Hepatocyte (in vitro differentiated cells): ENCODE results near the gene SNAPC1. TPM values are rescaled to one million over a fixed set of nuclear protein-coding genes. Genes with fewer than 3 reads are reported as not detected.
A peak's percentile ranks its signal among the peaks of the same experiment; 100 is the strongest.
"Not testable (repeated sequence)": the region's sequence is repeated elsewhere in the genome, so short reads cannot be mapped to it uniquely, and the experiment has no call there.

Experiments
- DNase-seq: peaks from one replicate; pipeline ENCODE4 v3.0.0-alpha.2; 2016; ENCODE audit warnings: low spot score
- H2AFZ ChIP-seq: fragments of 200-600 bp; sonication (generic); 2 replicates; pipeline ENCODE4 v1.6.0; 2016; ENCODE audit warnings: antibody characterized with exemption, mild to moderate bottlenecking
- H3K27ac ChIP-seq: fragments of 200-600 bp; sonication (generic); 2 replicates; pipeline ENCODE4 v1.5.1; 2016; ENCODE audit warnings: mild to moderate bottlenecking
- H3K27me3 ChIP-seq: fragments of 200-600 bp; sonication (generic); 2 replicates; pipeline ENCODE4 v1.6.1; 2016
- H3K36me3 ChIP-seq: fragments of 200-600 bp; sonication (generic); replicated peaks from 2 replicates; pipeline ENCODE4 v1.5.1; 2016; ENCODE audit warnings: low read depth; ENCODE audit not compliant: insufficient read depth
- H3K4me1 ChIP-seq: fragments of 200-600 bp; sonication (generic); 2 replicates; pipeline ENCODE4 v1.5.1; 2016; ENCODE audit warnings: mild to moderate bottlenecking, moderate library complexity; ENCODE audit not compliant: insufficient read depth
- H3K4me2 ChIP-seq: fragments of 200-600 bp; sonication (generic); 2 replicates; pipeline ENCODE4 v1.6.0; 2016
- H3K4me3 ChIP-seq: fragments of 200-600 bp; sonication (generic); 2 replicates; pipeline ENCODE4 v1.5.1; 2016; ENCODE audit warnings: mild to moderate bottlenecking
- H3K79me2 ChIP-seq: fragments of 200-600 bp; sonication (generic); 2 replicates; pipeline ENCODE4 v1.6.0; 2017; ENCODE audit warnings: mild to moderate bottlenecking
- H3K9me2 ChIP-seq: fragments of 200-600 bp; sonication (generic); replicated peaks from 2 replicates; pipeline ENCODE4 v1.6.0; 2017; ENCODE audit warnings: mild to moderate bottlenecking; ENCODE audit not compliant: insufficient read depth
- H3K9me3 ChIP-seq: fragments of 200-600 bp; sonication (generic); 2 replicates; pipeline ENCODE4 v1.5.1; 2016; ENCODE audit warnings: low read depth, mild to moderate bottlenecking
- H4K20me1 ChIP-seq: fragments of 200-600 bp; sonication (generic); 2 replicates; pipeline ENCODE4 v1.6.0; 2016; ENCODE audit warnings: mild to moderate bottlenecking; ENCODE audit not compliant: insufficient read depth, poor library complexity, severe bottlenecking
- EZH2 ChIP-seq: fragments of 200-600 bp; sonication (generic); IDR thresholded peaks from 2 replicates; pipeline ENCODE4 v1.6.1; 2016; ENCODE audit warnings: antibody characterized with exemption, mild to moderate bottlenecking, borderline replicate concordance
- EZH2phosphoT487 ChIP-seq: fragments of 200-600 bp; sonication (generic); IDR thresholded peaks from one replicate; pipeline ENCODE4 v1.6.1; 2018; ENCODE audit warnings: antibody characterized with exemption, mild to moderate bottlenecking, low read depth, moderate library complexity; ENCODE audit not compliant: unreplicated experiment, severe bottlenecking
- WGBS: methylation state at CpG from one replicate; pipeline ENCODE4 v1.1.6; 2016; ENCODE audit warnings: low lambda C conversion rate; ENCODE audit errors: missing lambda C conversion rate; 5-methylcytosine and 5-hydroxymethylcytosine counted together
- polyA plus RNA-seq: library from polyadenylated mRNA; unstranded; fragments of >200 nt; fragmentation: Nextera tagmentation; extraction: Ambion mirVana; gene quantifications from 2 replicates; pipeline ENCODE4 v1.2.1, GENCODE V29; 2016
- total RNA-seq: library from RNA; depleted of rRNA; stranded (reverse); fragments of >200 nt; gene quantifications from 2 replicates; pipeline ENCODE4 v1.2.3, GENCODE V29; 2014
- TF ChIP-seq, protein P1 (sequence below): fragments of 200-600 bp; sonication (generic); IDR thresholded peaks from 2 replicates; pipeline ENCODE4 v1.5.1; 2016; ENCODE audit warnings: antibody characterized with exemption, mild to moderate bottlenecking; ENCODE audit not compliant: poor library complexity

The SNAPC1 gene
- total and polyA plus RNA-seq, 2 experiments from 2014 or later, result 3.4 to 10.5 TPM

DNA sequence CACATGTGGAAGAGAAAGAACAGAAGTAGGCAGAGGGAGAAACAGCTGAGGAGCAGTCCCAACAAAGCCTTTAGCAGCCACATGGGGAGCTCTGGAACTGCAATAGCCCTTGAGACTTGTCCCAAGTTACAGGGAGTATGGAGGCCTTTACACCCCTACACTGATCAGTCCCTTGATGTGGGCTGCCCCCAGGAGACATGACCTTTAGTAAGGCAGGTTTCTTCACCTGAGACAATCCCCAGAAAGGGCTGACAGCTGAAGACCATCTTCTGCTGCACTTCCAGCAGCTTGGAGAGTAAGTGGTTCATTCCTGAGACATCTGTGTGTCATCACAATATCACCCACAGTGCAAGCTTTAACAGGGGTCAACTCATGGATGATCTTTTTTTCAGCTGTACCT, 8.6 kb upstream of the SNAPC1 start:
- H3K4me3 ChIP-seq, result no peak overlapping the region
- no peaks in the 10 kb centered on the region for H3K9me3 ChIP-seq
- H3K4me1 ChIP-seq, result no peaks in the 10 kb centered on the region
- no peak overlapping the region for H3K4me2 ChIP-seq
- H3K27me3 ChIP-seq, result no peaks in the 10 kb centered on the region
- H3K36me3 ChIP-seq, result no peaks in the 10 kb centered on the region
- H4K20me1 ChIP-seq, result no peaks in the 10 kb centered on the region
- no peak overlapping the region for H2AFZ ChIP-seq
- H3K79me2 ChIP-seq, result no peaks in the 10 kb centered on the region
- peak; percentile 10 for DNase-seq
- no peak for TF ChIP-seq EZH2
- TF ChIP-seq EZH2phosphoT487, result no peak
- TF ChIP-seq, protein P1, sequence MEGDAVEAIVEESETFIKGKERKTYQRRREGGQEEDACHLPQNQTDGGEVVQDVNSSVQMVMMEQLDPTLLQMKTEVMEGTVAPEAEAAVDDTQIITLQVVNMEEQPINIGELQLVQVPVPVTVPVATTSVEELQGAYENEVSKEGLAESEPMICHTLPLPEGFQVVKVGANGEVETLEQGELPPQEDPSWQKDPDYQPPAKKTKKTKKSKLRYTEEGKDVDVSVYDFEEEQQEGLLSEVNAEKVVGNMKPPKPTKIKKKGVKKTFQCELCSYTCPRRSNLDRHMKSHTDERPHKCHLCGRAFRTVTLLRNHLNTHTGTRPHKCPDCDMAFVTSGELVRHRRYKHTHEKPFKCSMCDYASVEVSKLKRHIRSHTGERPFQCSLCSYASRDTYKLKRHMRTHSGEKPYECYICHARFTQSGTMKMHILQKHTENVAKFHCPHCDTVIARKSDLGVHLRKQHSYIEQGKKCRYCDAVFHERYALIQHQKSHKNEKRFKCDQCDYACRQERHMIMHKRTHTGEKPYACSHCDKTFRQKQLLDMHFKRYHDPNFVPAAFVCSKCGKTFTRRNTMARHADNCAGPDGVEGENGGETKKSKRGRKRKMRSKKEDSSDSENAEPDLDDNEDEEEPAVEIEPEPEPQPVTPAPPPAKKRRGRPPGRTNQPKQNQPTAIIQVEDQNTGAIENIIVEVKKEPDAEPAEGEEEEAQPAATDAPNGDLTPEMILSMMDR, result no peak
- H3K27ac ChIP-seq, result no peak overlapping the region
- no peaks in the 10 kb centered on the region for H3K9me2 ChIP-seq

DNA sequence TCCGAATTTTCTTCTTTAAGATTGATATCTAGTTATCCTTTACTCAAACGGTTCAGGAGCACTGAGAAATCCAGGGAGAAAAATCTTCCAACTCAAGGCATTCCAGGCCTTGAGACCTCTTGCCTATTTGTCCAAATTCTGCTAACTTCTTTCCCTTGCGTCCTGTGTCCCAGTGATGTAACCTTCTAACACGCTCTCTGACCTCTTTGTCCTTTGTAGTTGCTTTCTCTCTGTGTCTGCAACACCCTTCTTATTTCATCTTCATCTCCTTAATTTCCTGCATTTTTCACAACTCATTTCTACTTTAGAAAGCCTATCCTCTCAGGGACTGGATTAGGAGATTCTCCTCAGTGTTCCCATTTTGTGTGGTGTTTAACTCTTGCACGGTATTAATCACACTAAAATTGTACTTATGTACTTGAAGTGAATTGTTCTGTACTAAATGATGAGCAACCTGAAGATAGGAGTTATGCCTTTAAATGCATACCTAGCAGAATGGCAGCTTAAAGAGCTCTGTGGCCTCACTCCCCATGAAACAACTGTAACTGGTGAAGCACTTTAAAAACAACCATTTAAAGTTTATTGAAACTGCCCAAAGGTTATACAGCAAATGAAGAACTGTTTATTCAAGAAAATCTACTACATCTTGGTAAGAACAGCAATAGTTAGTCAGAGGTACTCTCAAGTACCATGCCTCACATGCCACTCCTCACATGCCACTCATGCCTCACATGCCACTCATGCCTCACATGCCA, 7.4 kb upstream of the SNAPC1 start:
- H3K4me1 ChIP-seq, result no peaks in the 10 kb centered on the region
- no peaks in the 10 kb centered on the region for H3K9me2 ChIP-seq
- no peak for DNase-seq
- H2AFZ ChIP-seq, result no peak overlapping the region
- H3K9me3 ChIP-seq, result no peaks in the 10 kb centered on the region
- no peak overlapping the region for H3K4me2 ChIP-seq
- 82% methylated on average over 5 of the region's 5 CpGs for whole genome bisulfite sequencing
- no peaks in the 10 kb centered on the region for H4K20me1 ChIP-seq
- no peak overlapping the region for H3K27ac ChIP-seq
- no peaks in the 10 kb centered on the region for H3K79me2 ChIP-seq
- TF ChIP-seq EZH2 (no peak), EZH2phosphoT487 (no peak)
- TF ChIP-seq, protein P1, result no peak
- no peak overlapping the region for H3K4me3 ChIP-seq
- no peaks in the 10 kb centered on the region for H3K27me3 ChIP-seq
- H3K36me3 ChIP-seq, result no peaks in the 10 kb centered on the region

DNA sequence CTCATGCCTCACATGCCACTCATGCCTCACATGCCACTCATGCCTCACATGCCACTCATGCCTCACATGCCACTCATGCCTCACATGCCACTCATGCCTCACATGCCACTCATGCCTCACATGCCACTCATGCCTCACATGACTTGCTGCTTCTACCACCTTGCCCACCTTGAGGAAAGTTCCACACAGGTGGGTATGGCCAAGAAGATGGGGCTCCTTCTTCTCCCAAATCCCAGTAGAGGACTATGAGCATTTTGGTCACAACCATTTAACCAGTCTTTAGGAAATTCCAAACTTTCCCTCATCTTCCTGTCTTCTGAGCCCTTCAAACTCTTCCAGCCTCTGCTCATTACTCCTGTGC, 6.9 kb upstream of the SNAPC1 start:
- not testable (repeated sequence) for H3K27ac ChIP-seq, H3K4me3 ChIP-seq, H3K9me3 ChIP-seq, H3K9me2 ChIP-seq, H3K79me2 ChIP-seq, H3K36me3 ChIP-seq, H2AFZ ChIP-seq, H3K4me1 ChIP-seq, H3K27me3 ChIP-seq, DNase-seq, H4K20me1 ChIP-seq, H3K4me2 ChIP-seq

DNA sequence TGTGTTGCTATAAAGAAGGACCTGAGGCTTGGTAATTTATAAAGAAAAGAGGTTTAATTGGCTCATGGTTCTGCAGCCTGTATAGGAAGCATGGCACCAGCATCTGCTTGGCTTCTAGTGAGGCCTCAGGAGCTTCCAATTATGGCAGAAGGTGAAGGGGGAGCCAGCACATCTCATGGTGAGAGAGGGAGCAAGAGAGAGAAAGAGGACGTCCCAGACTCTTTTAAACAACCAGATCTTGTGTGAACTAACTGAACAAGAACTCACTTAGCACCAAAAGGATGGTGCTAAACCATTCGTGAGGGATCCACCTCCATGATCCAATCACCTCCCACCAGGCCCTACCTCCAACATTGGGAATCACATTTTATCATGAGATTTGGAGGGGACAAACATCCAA, 6.1 kb upstream of the SNAPC1 start:
- WGBS, result 84% methylated on average over 2 of the region's 2 CpGs
- H3K4me3 ChIP-seq, result no peak overlapping the region
- H3K4me2 ChIP-seq, result no peak overlapping the region
- DNase-seq, result no peak
- no peak overlapping the region for H3K27ac ChIP-seq
- H3K36me3 ChIP-seq, result no peaks in the 10 kb centered on the region
- H3K27me3 ChIP-seq, result no peaks in the 10 kb centered on the region
- H2AFZ ChIP-seq, result no peak overlapping the region
- H3K9me2 ChIP-seq, result no peaks in the 10 kb centered on the region
- TF ChIP-seq EZH2phosphoT487 (no peak), EZH2 (no peak)
- TF ChIP-seq, protein P1, result no peak
- no peaks in the 10 kb centered on the region for H4K20me1 ChIP-seq
- H3K9me3 ChIP-seq, result no peaks in the 10 kb centered on the region
- no peaks in the 10 kb centered on the region for H3K4me1 ChIP-seq
- no peaks in the 10 kb centered on the region for H3K79me2 ChIP-seq
